GM21619 (cell line): ENCODE measurements around the gene CPLX3.

Experiments used
- ATAC-seq: cut with Tn5 transposase; IDR thresholded peaks from one replicate; pipeline ENCODE4 v1.9.1; 2021; ENCODE audit not compliant: unreplicated experiment

Gene CPLX3

GRCh38 chr15:74843891-74844299 is 17.5 kb downstream of the CPLX3 start:
- no peak for ATAC-seq

GRCh38 chr15:74844319-74845207 is 18.1 kb downstream of the CPLX3 start:
- ATAC-seq: no peak

- no peak for ATAC-seq
Measured at GRCh38 chr15:74845208-74845568, 18.8 kb downstream of the CPLX3 start.

DNA sequence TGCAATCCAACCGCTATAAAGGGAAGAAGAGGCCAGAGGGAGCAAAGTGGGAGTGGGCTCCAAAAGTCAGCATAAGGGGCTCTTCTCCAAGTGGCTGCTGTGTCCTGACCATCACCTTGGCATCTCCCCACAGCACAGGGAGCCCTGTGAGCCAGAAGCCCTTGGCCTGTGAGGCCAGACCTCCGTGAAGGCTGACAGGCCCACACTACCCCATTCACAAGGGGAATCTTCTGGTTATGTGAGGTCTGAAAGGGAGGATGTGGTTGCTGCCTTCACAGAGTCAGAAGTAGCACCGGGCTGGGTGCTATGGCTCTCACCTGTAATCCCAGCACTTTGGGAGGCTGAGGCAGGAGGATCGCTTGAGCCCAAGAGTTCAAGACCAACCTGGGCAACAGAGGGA is 19.2 kb downstream of the CPLX3 start:
- no peak for ATAC-seq

DNA sequence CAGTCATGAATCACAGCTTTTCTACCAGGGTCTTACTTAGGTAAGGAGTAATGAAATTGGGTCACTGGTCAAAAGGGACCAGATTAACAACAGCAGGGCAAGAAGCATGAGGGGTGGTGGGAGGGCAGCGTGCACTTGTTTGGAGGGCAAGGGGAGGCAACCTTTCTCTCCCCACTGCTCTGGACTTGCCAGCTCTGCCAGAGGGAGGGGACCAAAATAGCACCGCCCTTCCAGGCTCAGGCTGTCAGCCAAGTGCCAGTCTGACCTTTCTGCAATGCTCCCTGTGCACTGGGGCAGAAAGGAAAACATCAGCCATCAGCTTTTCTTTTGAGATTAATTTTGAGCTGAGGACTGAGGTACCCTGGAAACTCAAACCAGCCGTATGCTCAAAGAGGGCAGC is 21.0 kb downstream of the CPLX3 start:
- no peak for ATAC-seq

DNA sequence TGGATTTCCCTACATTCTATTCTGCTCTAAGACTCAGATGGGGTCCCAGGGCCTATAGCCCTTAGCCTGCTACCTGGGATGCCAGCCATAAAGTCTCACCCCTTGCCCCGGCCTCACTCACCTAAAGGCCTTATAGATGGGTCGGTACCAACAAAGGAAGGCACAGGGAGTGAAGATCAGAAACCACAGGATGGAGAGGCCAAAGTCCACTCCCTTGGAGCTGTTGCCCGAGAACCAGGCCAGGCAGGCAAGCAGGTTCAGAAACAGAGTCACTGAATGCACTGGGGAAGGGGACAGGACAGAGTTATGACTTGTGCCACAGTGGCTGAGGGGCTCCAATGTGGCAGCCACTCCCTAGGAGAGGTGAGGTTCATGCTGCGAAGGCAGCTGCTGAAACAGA is 24.0 kb downstream of the CPLX3 start:
- no peak for ATAC-seq

DNA sequence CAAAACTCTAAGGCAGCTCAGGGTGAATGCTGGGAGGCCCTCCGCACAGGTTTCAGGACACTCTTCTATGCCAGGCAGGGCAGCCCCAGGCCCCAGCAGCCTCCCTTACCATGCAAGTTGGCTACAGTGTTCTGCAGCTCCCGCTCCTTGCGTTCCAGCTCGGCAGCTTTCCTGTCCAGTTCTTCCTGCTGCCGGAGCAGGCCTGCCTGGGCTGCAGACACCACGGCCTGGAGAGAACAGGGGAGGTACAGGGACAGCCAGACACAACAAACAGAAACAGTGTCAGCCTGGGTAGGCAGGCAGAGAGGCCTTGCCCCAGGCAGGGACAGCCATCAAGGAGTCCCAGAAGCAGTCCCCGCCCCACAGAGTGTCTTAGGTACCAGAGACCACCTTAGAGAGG is 25.5 kb downstream of the CPLX3 start:
- ATAC-seq: no peak

- ATAC-seq: no peak
Measured at GRCh38 chr15:74854453-74855022, 28.1 kb downstream of the CPLX3 start.

DNA sequence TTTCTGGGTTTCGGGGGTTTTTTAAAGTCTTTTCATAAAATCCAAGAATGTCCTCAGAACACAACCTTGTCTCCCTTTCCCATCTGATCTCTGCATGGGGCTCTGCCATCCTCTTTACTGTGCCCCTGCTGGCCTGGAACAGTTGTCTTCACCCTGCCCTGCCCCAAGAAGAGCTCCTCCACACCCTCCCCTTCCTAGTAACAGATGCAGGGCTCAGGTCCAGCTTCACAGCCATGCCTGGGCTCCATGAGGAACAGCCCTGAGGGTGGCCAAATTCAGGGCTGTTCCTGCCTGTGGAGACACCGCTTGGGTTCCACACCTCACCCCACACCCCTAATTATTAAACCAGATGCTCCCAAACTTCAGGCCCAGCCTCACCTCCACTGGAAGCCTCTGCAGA is 29.4 kb downstream of the CPLX3 start:
- ATAC-seq: no peak

DNA sequence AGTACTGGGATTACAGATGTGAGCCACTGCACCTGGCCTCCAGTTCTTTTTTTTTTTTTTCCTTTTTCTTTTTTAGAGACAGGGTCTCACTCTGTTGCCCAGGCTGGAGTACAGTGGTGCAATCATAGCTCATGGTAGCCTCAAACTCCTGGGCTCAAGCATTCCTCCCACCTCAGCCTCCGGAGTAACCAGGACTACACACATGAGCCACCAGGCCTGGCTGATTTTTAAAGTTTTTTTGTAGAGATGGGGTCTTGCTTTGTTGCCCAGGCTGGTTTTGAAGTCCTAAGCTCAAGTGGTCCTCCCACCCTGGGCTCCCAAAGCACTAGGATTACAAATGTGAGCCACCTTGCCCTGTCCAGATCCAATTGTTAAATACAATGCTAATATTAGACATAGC is 30.1 kb downstream of the CPLX3 start:
- ATAC-seq: no peak

DNA sequence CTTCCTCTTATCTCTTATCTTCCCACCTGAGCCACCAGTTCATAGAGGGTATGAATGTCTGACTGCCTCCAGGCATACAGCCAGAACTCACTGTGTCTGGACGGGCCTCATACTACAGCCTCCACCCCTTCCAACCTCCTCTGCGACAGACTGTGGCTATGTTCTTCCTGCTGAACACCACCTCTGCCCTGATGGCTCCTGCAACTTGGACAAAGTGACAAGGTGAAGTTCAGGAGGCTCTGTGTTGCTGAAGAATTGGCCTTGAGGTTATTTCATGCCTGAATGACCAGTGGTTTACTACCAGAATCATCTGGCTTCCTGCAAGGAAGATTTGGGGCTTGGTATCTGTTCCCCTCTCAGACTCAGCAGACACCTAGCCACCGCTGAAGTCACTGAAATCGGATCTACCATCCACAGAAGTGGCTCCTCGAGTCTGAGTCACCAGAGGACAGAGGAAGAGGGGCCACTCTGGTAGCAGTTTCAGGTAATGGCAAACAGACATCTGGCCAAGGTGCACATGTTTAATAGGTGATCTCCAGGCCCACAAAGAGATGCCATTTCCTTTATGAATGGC is 30.7 kb downstream of the CPLX3 start:
- peak; percentile 84 for ATAC-seq

GRCh38 chr15:74857671-74858368 is 31.4 kb downstream of the CPLX3 start:
- peak; percentile 15 for ATAC-seq

DNA sequence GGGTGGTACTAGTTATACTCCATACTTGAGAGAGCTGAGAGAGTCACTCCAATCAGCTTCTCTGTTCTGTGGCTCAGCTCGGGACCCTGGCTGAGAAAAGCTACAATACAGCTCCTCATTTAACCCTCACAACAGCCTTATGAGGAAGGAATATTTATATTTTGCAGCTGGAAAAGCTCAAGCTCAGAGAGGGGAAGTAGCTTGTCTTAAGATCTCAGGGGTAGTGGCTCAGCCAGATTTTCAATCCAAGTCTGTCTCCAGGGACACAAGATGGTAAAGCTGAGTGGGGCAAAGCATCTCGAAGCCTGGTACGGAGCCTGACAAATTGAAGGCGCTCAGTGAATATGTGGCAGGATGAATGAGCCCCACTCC is 31.9 kb downstream of the CPLX3 start:
- no peak for ATAC-seq

GRCh38 chr15:74863239-74864056 is 37.0 kb downstream of the CPLX3 start:
- ATAC-seq: no peak

DNA sequence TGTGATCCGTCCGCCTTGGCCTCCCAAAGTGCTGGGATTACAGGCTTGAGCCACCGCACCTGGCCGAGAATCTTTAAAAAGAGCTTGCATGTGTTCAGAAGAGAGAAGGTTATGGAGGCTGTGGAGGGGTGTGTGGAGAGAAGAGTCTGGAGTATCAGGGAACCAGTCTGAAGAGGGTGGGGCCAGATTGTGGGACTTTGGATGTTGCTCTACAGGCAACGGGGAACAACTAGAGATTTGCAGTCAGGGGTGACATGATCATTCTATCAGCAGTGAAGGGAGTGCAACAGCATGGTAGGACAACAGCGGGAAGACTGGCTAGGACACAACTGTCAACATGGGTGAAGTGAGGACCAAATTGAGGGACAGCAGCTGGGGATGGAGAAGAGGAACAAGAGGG is 37.9 kb downstream of the CPLX3 start:
- no peak for ATAC-seq

GRCh38 chr15:74865316-74865715 is 38.9 kb downstream of the CPLX3 start:
- ATAC-seq: no peak

DNA sequence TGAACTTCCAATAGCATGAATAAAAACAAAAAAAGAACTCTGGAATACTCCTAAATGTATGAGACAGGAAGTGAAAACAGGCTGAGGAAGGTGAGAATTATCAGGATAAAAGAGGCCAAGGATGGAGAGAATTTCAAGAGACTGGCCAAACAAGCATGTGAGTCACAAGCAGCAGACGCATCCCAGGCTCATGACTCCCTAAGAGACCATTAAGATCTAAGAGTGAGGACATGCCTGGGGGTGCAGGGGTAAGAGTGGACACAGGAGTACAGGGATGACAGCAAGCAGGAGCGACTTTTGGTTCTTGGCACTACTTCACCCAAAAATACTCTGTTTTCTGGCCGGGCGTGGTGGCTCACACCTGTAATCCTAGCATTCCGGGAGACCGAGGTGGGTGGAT is 39.7 kb downstream of the CPLX3 start:
- ATAC-seq: no peak

DNA sequence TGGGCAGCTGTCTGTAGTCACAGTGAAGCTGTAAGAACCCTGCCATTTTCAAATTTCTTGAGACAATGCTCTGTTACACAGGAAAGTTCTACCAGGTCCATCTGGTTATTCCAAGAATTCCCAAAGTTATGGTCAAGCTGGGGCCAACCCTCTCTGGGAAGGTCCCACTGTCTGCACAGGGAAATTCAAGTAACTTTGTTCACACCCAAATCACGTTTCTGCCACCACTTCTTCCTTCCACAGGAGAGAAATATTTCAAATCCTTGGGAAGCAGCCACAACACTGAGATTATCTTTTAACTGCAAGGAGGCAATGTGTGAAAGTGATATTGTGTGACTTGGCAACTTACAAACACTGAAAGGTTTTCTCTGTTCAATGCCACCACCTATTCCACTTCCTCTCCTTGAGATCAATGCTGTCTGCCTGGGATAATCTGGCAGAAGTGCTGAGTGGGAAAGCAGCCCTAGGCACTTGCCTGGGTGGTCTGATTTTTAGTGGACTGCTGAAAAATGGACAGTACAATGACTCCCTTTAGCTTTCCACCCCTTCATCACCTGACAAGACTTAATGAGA is 41.1 kb downstream of the CPLX3 start:
- ATAC-seq: no peak

DNA sequence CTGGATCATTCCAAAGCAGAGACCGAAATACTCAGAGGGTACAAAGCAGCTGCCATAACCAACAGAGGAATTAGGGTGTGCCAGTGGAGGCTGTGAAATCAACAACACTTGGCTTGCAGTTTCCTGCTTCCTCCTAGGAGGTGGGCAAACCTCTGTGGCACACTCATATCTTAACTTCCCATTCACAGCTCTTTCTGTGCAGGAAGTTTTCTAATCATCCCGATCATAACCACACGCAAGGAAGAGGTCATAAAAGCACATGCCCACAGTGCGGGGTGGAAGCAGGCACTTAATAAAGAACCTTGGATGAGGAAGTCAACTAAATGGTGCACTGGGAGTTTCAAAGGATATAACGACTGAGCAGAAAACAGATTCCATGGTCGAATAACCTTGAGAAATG is 41.6 kb downstream of the CPLX3 start:
- ATAC-seq: no peak

DNA sequence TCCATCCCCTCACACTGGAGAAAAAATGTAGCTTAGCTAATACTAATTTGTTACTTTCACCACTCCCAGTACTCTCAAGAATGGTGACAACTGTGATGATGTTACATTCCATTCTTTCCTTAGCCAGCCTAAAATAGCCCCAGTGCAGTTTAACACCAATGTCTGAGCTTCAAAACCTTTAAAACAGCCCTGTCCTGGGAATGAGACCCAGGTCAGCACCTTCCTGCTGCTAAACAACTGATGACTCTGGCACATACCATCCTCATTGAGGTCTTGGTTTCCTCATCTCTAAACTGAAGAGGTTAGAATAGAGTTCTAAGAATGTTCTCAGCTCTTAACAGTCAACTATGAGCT is 42.9 kb downstream of the CPLX3 start:
- no peak for ATAC-seq
